HFFc6 (cell line): Measurements from ENCODE around the gene OSTM1. TPM values are rescaled to one million over a fixed set of nuclear protein-coding genes. Genes with fewer than 3 reads are reported as not detected.

Experiments used
- DNase-seq: peaks from one replicate; pipeline ENCODE4 v3.0.0-alpha.2; 2018
- H3K27ac Mint-ChIP-seq: 2 replicates; pipeline ENCODE4 v1.8.0; 2020; ENCODE audit warnings: mild to moderate bottlenecking, mixed read lengths
- H3K27me3 Mint-ChIP-seq: 2 replicates; pipeline ENCODE4 v1.8.0; 2021; ENCODE audit warnings: mild to moderate bottlenecking, moderate library complexity, mixed read lengths; ENCODE audit not compliant: insufficient read depth
- H3K36me3 Mint-ChIP-seq: 2 replicates; pipeline ENCODE4 v1.8.0; 2021; ENCODE audit warnings: low read depth, mixed read lengths
- H3K4me1 Mint-ChIP-seq: 2 replicates; pipeline ENCODE4 v1.8.0; 2020; ENCODE audit warnings: low read depth, mixed read lengths
- H3K4me3 Mint-ChIP-seq: 2 replicates; pipeline ENCODE4 v1.8.0; 2020; ENCODE audit warnings: mild to moderate bottlenecking, moderate library complexity, mixed read lengths
- H3K9me3 Mint-ChIP-seq: 2 replicates; pipeline ENCODE4 v1.8.0; 2020; ENCODE audit warnings: mild to moderate bottlenecking, mixed read lengths
- CTCF ChIP-seq: fragments of 200-600 bp; sonication (generic); IDR thresholded peaks from 2 replicates; pipeline ENCODE4 v1.5.0; 2021; ENCODE audit warnings: antibody characterized with exemption, mild to moderate bottlenecking
- total RNA-seq, 6 experiments: library from RNA; stranded (reverse); fragmentation: NEBNext Ultra II Directional; extraction: Animal tissue kit (Norgen Biotek cat#: 25700); gene quantifications; 2 replicates in 1 of 6; 3 replicates in 5 of 6; pipeline ENCODE4 v1.2.3, GENCODE V29; 2021

The OSTM1 gene
- total RNA-seq, 6 experiments from 2014 or later = 42.8 to 52.6 (median 48.7) TPM

GRCh38 chr6:108097882-108098281 is 23.3 kb upstream of the OSTM1 start:
- no peaks in the 10 kb centered on the region for H3K4me1 Mint-ChIP-seq
- H3K27ac Mint-ChIP-seq = no peak overlapping the region
- TF ChIP-seq CTCF = no peak
- no peaks in the 10 kb centered on the region for H3K36me3 Mint-ChIP-seq
- DNase-seq = peak; percentile 26
- H3K4me3 Mint-ChIP-seq = no peak overlapping the region
- peaks cover 17% of the 10 kb centered on the region for H3K27me3 Mint-ChIP-seq
- H3K9me3 Mint-ChIP-seq = no peaks in the 10 kb centered on the region

GRCh38 chr6:108093781-108094300 is 19.3 kb upstream of the OSTM1 start:
- H3K27ac Mint-ChIP-seq = no peak overlapping the region
- no peak for TF ChIP-seq CTCF
- H3K4me3 Mint-ChIP-seq = no peak overlapping the region
- peaks cover 8% of the 10 kb centered on the region; the same call in 1 of the 2 replicates for H3K27me3 Mint-ChIP-seq
- no peaks in the 10 kb centered on the region for H3K36me3 Mint-ChIP-seq
- H3K4me1 Mint-ChIP-seq = no peaks in the 10 kb centered on the region
- no peak for DNase-seq
- no peaks in the 10 kb centered on the region for H3K9me3 Mint-ChIP-seq

- Mint-ChIP-seq H3K4me1 (no peaks in the 10 kb centered on the region), H3K36me3 (no peaks in the 10 kb centered on the region), H3K4me3 (no peak overlapping the region), H3K27me3 (peaks cover 16% of the 10 kb centered on the region; the same call in 1 of the 2 replicates), H3K27ac (no peak overlapping the region), H3K9me3 (no peaks in the 10 kb centered on the region)
- no peak for TF ChIP-seq CTCF
- no peak for DNase-seq
Measured at GRCh38 chr6:108091288-108091687, 16.7 kb upstream of the OSTM1 start.

- DNase-seq = no peak
- no peak overlapping the region for H3K4me3 Mint-ChIP-seq
- H3K27me3 Mint-ChIP-seq = peaks cover 20% of the 10 kb centered on the region
- TF ChIP-seq CTCF = no peak
- H3K27ac Mint-ChIP-seq = no peak overlapping the region
- no peaks in the 10 kb centered on the region for H3K36me3 Mint-ChIP-seq
- H3K9me3 Mint-ChIP-seq = no peaks in the 10 kb centered on the region
- H3K4me1 Mint-ChIP-seq = peaks cover 14% of the 10 kb centered on the region
Measured at GRCh38 chr6:108083349-108083748, 8.8 kb upstream of the OSTM1 start.

GRCh38 chr6:108082539-108082938 is 8.0 kb upstream of the OSTM1 start:
- Mint-ChIP-seq H3K27ac (no peak overlapping the region), H3K36me3 (no peaks in the 10 kb centered on the region), H3K9me3 (no peaks in the 10 kb centered on the region), H3K4me1 (peaks cover 14% of the 10 kb centered on the region), H3K4me3 (no peak overlapping the region), H3K27me3 (peaks cover 20% of the 10 kb centered on the region)
- DNase-seq = no peak
- TF ChIP-seq CTCF = no peak
